Glomerular endothelial cell (primary cell): ENCODE measurements around the gene GNB3. TPM values are rescaled to one million over a fixed set of nuclear protein-coding genes. Genes with fewer than 3 reads are reported as not detected.
A peak's percentile ranks its signal among the peaks of the same experiment; 100 is the strongest.

Source experiments
- DNase-seq: peaks from one replicate; pipeline ENCODE4 v3.0.0-alpha.2; 2011; ENCODE audit warnings: low read depth, low spot score; ENCODE audit errors: extremely low read depth
- total RNA-seq: library from RNA; depleted of rRNA; stranded (reverse); fragments of >200 nt; gene quantifications from 2 replicates; pipeline ENCODE4 v1.2.3, GENCODE V29; 2015

The GNB3 gene
- total RNA-seq, 1 donor from 2014 or later = 2.3 TPM

DNA sequence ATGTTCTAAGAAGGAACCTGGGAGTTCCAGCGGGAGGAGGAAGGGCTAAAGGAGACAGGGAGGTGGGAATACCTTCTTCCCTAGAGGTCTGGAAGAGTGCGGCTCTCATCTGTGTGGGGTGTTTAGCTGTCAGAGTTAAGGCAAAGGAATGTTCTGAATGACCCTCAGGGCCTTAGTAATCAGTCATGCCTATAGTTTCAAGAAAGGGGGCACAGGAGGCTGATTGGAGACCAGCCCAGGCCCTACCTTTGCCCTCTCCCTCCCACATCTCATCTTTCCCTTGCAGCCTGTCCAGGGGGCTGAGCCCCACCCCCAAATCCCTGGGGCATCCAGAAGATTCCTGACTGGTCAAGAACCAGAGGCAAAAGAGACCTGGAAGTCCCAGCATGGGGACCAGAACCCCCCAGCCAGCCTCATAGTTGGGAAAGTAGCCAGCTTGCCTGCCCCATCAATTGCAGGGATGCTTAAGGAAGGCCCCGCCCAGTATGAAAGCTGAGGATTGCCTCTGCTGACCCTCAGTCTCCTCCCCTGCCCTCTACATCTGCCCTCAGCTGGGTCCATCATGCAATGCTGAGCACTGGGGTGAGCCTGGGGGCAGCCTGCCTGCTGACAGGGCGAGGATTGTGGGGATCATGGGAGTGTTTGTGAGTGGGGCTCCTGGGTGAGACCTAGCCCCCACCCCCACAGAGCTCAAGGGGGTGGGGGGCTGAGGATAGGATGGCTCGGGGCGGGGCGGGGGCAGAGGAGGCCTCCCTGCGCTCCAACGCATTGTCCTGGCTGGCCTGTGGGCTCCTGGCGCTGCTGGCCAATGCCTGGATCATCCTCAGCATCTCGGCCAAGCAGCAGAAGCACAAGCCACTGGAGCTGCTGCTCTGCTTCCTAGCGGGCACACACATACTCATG, 17.3 kb upstream of the GNB3 start:
- DNase-seq = no peak

DNA sequence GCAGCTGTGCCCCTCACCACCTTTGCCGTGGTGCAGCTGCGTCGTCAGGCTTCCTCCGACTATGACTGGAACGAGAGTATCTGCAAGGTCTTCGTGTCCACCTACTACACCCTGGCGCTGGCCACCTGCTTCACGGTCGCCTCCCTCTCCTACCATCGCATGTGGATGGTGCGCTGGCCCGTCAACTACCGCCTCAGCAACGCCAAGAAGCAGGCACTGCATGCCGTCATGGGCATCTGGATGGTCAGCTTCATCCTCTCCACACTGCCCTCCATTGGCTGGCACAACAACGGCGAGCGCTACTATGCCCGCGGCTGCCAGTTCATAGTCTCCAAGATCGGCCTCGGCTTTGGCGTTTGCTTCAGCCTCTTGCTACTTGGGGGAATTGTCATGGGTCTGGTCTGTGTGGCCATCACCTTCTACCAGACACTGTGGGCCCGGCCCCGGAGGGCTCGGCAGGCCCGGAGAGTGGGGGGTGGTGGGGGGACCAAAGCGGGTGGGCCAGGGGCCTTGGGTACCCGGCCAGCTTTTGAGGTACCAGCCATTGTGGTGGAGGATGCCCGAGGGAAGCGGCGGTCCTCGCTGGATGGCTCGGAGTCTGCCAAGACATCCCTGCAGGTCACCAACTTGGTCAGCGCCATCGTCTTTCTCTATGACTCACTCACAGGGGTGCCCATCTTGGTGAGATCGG, 16.5 kb upstream of the GNB3 start:
- no peak for DNase-seq

DNA sequence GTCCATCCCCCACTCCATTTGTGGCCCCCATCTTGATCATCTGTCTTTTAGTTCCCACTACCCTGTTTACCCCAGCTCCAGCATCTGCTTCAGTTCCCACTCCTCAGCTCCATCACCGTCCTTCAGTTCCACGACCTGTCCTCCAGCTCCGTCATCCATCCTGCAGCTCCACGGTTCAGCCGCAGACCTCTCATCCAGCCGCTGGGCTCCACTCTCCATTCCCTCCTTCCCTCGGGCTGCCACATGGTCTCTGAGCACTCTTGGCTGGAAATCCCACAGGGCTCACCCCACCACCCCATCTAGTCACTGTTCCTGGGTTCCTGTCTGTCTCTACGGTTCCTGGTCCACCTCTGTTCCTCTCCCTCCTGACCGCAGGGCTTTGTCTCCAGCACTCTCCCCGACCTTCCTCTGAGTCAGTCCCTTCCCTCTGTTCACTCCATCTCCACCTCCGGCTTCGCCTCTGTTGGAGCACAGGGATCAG, 15.8 kb upstream of the GNB3 start:
- no peak for DNase-seq

DNA sequence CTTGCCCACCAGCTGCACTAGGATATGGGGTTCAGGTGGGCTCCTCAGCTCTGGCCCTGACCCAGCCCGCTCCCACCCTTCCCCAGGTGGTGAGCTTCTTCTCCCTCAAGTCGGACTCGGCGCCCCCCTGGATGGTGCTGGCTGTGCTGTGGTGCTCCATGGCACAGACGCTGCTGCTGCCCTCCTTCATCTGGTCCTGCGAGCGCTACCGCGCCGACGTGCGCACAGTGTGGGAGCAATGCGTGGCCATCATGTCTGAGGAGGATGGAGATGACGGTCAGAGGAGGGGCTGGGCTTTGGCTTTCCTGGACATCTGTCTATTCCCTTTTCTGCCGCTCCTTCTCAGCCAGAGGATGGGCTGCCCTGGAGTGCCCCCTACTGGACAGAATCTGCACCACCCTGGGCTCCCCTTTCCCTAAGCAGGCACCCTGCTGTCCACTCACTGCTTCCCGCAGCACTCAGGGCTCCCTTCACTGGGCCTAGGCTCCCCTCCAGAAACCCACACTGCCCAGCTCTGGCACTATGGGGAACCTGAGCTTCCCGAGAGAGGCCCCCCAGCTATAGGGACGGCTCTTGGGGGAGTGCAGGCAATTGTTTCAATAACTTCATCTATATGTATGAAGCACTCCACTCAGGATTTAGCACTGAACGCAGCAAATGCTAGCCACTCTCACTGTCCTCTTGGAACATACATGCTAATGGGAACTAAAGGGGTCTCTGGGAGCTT, 15.2 kb upstream of the GNB3 start:
- DNase-seq = peak; percentile 50

DNA sequence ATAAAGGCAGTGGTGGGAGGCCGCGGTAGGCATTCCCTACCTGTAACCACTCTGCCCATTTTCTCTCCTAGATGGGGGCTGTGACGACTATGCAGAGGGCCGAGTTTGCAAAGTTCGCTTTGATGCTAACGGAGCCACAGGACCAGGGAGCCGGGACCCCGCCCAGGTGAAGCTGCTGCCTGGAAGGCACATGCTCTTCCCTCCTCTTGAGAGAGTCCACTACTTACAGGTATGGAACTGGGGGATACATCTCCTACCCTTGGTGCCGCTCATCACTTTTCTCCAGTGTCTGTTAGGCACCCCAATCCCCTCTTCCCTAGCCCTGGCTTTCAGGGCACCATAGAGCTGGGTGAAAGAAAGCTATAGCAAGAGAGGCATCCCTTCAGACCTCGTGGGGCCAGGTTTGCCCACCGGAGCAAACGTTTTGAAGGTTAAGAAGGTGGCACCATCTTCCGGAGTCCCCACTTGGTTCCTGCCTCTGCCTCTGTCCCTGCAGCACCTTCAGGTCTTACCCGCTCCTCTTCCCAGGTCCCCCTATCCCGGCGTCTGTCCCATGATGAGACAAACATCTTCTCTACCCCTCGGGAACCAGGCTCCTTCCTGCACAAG, 14.5 kb upstream of the GNB3 start:
- no peak for DNase-seq

DNA sequence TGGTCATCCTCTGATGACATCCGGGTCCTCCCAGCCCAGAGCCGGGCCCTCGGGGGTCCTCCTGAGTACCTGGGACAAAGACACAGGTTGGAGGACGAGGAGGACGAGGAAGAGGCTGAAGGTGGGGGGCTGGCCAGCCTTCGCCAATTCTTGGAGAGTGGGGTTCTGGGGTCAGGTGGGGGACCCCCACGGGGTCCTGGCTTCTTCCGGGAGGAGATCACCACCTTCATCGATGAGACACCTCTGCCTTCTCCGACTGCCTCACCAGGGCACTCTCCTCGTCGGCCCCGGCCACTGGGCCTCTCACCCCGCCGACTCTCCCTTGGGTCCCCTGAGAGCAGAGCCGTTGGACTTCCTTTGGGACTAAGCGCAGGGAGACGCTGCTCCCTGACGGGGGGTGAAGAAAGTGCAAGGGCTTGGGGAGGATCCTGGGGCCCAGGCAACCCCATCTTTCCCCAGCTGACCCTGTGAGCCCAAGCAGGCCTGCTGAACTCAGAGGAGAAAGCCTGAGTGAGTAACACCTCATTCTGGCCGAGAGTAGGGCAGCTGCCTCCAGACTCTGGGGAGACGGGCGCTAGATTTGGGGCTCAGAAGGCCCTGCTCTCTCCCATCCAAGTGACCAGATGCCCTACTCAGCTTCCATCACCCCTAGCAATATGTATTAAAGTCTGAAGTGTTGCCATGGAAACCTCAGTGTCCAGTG, 13.8 kb upstream of the GNB3 start:
- no peak for DNase-seq

DNA sequence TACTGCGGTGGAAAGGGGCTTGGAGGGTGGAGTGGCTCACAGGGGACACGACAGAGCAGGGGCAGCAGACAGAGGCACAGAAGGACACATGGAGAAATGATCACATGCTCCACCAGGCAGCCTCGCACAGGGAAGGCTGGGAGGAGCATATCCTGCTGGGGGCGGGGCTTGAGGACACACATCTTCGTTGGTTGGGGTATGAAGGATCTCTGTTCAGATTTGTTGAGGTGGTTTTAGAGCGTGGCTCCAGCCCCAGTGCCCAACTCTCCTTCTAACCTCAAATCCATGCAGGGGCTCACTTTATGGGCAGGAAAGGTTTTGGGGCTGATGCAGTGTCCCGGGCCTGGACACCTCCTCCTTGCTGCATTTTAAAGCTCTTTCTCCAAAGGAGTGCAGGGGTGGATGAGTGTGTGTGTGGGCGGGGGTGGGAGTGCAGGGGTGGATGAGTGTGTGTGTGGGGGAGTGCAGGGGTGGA, 13.3 kb upstream of the GNB3 start:
- DNase-seq = no peak

DNA sequence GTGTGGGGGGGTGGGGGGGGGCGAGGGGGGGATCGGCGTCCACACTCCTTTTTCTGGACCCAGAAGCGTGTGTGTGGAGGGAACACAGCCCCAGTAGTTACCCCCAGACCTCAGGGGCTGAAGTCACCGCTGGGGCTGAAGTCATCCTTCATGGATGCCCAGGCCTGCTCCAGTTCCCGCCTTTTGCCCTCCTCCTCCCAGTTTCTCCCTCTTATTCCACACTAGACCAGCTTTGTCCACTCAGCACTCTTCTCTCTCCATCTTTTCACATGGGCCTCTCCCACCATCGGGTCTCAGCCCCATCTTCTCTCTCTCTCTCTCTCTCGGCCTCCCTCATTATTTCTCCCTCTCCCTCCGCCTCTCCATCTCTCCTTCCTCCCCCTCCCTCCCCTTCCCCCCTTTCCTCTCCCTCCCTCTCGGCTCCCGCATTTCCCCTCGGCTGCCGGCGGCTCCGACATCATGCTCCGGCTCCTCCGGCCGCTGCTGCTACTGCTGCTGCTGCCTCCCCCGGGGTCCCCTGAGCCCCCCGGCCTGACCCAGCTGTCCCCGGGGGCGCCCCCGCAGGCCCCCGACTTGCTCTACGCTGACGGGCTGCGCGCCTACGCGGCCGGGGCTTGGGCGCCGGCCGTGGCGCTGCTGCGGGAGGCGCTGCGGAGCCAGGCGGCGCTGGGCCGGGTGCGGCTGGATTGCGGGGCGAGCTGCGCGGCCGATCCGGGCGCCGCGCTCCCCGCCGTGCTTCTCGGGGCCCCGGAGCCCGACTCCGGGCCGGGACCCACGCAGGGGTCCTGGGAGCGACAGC, 12.5 kb upstream of the GNB3 start, which contains the start of gene P3H3:
Gene P3H3 (plus strand): TSS at position 426 of the 799 bp plus-strand sequence. CDS start 34 bp downstream, at position 460.
- no peak for DNase-seq

DNA sequence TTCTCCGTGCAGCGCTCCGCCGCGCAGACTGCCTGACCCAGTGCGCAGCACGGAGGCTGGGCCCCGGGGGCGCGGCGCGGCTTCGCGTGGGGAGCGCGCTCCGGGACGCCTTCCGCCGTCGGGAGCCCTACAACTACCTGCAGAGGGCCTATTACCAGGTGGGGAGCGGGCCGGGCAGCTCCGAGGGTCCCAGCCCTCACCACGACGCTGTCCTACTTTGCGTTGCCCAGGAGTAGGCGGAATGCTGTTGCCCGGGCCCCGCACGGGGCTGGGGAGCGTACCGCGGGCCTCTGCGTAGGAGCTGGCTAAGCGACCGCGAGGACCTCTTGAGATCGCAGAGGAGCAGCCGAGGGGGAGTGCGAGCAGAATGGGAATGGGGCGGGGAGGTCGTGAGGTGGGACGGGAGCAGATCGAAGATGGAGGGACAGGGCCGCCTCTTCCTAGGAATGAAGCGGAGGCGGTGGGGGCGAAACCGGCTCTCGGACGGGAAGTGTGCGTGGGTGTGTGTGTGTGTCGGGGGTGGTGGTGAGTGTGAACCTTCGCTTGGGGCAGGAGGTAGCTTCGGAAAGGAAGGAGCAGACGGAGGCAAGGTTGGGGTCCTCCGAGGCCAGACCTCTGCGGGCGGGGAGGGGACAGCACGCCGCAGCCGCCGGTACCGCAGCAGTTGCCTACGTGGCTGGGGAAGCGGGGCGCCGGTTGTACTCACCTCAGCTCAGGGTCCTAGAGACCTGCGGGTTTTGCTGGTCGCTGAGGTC, 11.8 kb upstream of the GNB3 start:
- DNase-seq = no peak

DNA sequence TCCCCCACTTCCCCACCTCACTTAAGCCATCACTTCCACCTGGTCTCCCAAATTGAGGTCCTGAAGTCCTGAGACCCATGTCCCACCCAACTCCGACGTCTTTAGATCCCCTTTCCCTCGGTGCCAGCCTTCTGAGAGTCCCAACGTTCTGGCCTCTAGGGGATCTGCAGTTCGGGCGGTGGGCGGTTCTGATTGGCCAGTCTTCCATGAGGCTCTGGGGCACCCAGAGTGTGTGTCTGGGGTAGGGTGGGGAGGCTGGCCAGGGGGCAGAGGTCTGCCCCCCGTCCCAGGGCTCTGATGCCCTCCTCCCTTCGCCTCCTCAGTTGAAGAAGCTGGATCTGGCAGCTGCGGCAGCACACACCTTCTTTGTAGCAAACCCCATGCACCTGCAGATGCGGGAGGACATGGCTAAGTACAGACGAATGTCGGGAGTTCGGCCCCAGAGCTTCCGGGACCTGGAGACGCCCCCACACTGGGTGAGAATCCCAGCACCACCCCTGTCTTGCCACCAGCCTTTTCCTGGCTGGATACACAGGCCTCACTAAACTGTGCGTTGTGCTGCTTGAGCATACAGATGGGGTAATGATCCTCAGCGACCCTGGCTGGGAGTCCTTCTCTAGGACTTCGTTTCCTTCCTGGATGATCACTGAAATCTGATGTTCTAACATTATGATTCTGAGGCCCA, 11.0 kb upstream of the GNB3 start:
- DNase-seq = no peak

DNA sequence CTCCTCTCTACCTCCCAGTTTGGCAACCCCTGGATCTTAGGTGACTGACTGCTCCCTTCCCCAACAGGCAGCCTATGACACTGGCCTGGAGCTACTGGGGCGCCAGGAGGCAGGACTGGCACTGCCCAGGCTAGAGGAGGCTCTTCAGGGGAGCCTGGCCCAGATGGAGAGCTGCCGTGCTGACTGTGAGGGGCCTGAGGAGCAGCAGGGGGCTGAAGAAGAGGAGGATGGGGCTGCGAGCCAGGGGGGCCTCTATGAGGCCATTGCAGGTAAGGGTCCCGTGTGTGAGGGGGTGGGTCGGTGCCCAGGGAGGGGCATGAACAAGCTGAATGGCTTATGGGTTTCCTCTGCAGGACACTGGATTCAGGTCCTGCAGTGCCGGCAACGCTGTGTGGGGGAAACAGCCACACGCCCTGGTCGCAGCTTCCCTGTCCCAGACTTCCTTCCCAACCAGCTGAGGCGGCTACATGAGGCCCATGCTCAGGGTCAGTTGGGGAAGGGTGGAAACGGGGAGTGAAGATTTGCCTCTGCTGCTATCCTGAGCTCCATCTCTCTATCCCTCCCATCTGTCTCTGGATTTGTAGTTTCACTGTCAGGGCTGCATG, 10.3 kb upstream of the GNB3 start:
- no peak for DNase-seq

DNA sequence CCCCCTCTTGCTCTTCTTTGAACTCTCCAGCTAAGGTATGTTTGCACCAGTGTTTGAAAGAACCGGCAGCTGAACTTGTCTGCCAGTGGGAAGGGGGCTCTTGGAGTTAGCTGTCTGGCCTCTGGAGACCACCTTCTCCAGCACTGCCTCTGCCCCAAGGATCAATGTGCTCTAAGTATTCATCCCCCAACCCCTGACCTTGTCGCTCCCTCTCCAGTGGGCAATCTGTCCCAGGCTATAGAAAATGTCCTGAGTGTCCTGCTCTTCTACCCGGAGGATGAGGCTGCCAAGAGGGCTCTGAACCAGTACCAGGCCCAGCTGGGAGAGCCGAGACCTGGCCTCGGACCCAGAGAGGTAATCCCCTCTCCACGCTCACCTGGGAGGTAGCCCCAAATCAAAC, 9.7 kb upstream of the GNB3 start:
- DNase-seq = no peak

DNA sequence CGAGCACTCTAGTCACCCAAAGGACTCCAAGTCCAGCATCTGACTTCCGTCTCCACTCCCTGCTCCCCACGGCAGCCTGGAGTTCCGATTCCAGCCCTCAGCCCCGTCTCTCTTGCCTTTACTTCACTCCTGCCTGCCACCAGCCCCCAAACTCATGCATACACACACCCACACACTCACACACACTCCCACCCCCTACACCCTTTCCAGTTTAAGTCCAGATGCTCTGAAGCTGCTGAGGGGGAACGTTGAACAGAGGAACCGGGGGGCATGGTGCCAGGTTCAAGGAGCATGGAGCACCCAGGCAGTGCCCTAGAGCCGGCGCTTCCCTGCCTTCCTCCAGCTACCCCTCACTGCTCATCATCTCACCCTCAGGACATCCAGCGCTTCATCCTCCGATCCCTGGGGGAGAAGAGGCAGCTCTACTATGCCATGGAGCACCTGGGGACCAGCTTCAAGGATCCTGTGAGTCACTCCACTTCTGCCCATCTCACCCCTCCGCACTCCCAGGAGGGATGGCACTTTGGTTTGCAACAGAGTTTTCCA, 9.2 kb upstream of the GNB3 start:
- no peak for DNase-seq

DNA sequence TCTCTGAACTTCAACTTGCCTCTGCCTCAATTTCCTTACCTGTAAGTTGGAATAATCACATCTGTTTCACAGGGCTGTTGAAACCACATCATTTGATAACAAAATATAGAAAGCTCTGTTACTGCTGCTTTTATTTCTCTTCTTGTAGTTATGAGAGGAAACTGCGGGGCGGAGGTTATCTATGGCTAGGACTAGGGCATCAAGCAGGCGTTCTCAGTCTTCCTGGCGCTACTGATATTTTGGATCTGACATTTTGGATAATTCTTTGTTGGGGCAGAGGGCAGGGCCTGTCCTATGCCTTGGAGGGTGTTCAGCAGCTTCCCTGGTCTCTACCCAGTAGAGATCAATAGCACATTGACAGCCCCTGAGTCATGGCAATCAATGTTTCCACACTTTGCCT, 8.6 kb upstream of the GNB3 start:
- DNase-seq = no peak

DNA sequence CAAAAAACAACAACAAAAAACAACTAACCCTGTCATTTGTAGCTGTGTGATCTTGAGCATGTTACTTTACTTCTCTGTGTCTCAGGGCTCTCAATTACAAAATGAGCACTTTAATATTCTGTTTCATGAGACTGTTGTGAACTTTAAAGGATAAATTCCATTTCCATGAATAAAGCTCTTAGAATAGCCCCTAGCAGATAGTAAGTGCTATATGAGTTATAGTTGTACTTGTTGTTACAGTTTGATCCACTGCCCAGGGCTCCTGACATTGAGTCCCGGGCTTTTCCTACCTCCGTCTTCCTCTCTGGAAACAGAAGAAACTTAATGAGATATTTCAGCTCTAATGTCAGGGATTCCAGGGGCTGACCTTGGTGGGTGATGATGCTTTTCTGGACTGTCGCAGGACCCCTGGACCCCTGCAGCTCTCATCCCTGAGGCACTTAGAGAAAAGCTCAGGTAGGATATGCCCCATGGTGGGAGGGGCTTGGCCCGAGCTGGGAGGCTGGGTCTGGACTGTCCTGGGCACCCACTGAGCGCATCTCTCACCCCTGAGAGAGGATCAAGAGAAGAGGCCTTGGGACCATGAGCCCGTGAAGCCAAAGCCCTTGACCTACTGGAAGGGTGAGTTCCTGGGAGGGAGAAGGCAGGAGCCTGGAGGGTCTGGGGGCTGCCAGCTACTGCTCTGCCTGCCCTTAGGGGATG, 7.4 kb upstream of the GNB3 start:
- DNase-seq = no peak

DNA sequence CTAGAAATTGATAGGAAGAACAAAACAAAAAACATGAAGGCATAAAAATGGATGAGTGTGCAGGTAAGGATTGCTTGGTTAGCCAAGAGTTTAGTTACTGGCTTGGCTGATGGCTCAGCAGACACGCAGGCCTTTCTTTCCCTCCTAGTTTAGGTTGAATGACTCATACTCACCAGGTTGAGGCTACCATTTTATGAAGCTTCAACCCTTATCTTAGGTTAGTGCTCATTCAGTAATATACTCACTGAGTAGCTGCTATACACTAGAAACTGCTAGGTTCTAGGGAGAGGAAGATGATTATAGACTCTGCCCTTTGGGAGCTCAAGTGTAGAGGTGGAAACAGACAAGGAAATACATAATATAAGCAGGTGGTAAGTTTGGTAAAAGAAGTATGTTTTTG, 6.5 kb upstream of the GNB3 start:
- no peak for DNase-seq

DNA sequence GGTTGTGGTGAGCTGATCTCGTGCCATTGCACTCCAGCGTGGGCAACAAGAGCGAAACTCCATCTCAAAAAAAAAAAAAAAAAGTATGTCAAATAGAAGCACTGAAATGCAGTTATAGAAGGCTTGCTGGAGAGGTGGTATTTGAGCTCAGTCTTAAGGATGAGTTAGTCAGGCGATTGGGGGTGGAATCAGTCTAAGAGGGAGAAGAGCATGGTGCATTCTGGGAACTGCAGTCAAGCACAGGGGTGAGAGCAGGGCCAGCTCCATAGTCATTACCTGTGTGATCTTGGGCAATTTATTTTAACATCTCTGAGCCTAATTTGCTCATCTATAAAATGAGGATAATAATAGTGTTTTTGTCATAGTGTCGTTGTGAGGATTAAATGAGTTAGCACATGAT, 5.9 kb upstream of the GNB3 start:
- DNase-seq = no peak
